Mucosa of descending colon (tissue), 3 donors: ENCODE data around the gene SEPTIN10. TPM values are rescaled to one million over a fixed set of nuclear protein-coding genes. Genes with fewer than 3 reads are reported as not detected.

Experiments used
- ATAC-seq: fragments of 200-7000 bp; cut with Tn5 transposase; one replicate; pipeline ENCODE4 v1.9.1; 2020; ENCODE audit warnings: mild to moderate bottlenecking, moderate library complexity
- DNase-seq, 3 donors: peaks; one replicate each; pipeline ENCODE4 v3.0.0-alpha.2; 2020
- H3K36me3 ChIP-seq: fragments of 200-600 bp; one replicate; pipeline ENCODE4 v1.8.0; 2021; ENCODE audit warnings: low read depth, mild to moderate bottlenecking
- H3K4me1 ChIP-seq: fragments of 200-600 bp; one replicate; pipeline ENCODE4 v1.8.0; 2021; ENCODE audit warnings: low read depth, mild to moderate bottlenecking
- H3K4me3 ChIP-seq: fragments of 200-600 bp; one replicate; pipeline ENCODE4 v1.8.0; 2021; ENCODE audit warnings: mild to moderate bottlenecking
- H3K9me3 ChIP-seq: fragments of 200-600 bp; one replicate; pipeline ENCODE4 v1.8.0; 2021; ENCODE audit warnings: mild to moderate bottlenecking
- CTCF ChIP-seq: fragments of 200-600 bp; IDR thresholded peaks from one replicate; pipeline ENCODE4 v1.8.0; 2022; ENCODE audit warnings: antibody characterized with exemption, mild to moderate bottlenecking
- intact Hi-C, 2 donors: fragments of 100-400 bp; cut with DNase I in 1 of 2; cut with micrococcal nuclease in 1 of 2; formaldehyde crosslinking; loops; one replicate each; pipeline versions ENCODE4 v1.11.0 to v1.11.1; 2022; cut with DNase I, micrococcal nuclease
- total RNA-seq, 3 donors: library from RNA; stranded (reverse); fragmentation: NEBNext Ultra II Directional in 2 of 3; extraction: Animal tissue kit (Norgen Biotek cat#: 25700) in 2 of 3; gene quantifications; one replicate each; pipeline versions ENCODE4 v1.2.1 to v1.2.4, GENCODE V29; 2021 to 2023
- donor health status: DM: no; HTN: no; CAD: no; lungs with moderate emphysema.
- donor health status: DM: no; HTN: no; CAD: no.
- donor health status: DM: no; HTN: yes; CAD: no.

The SEPTIN10 gene
- total RNA-seq, 3 donors from 2014 or later: 79.3 to 112 (median 84.1) TPM

DNA sequence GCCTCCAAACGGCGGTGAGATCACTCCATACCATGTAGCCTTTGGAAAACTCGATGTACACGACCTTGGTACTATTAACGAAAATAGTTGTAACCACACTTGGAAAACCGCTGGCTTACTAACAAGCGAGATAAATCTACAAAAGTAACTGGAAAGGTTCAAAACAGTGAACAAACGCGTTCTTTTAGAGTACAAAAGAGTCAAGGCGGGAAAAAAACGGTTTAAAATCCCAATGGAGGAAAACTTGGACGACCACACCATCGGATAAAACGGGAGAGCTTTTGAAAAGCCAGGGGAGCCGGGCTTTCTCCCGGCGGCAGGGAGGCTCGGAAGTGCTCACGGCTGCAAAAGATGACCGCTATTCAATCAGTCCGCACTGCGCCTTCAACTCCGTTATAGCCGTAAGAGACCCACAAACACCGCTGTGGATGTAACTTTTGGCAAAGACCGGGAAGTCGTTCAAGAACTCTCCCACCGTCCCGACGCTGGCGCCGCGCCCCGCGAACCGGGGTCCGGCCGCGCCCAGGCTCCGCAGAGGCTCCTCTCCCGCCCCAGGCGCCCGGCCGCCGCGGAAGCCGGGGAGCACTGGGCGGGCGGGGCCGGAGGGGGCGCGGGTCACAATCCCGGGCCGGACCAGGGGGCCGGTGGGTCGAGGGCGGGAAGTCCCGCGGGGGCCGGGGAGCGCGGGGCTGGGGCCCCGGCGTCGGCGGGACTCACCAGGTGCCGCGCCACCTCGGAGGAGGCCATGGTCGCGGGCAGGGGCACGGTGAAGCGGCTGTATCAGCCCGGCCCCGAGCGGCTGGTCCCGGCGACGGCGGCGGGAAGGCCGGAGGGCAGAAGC, 465 bp downstream of the SEPTIN10 start:
- ATAC-seq (peak; percentile 34), DNase-seq (peak in 2 of 3 donors; percentile 62 to 75)
- Histone ChIP-seq H3K4me1 (peaks cover 33% of the 10 kb centered on the region), H3K4me3 (peak overlapping the region; percentile 54), H3K36me3 (no peaks in the 10 kb centered on the region), H3K9me3 (no peaks in the 10 kb centered on the region)
- no peak for TF ChIP-seq CTCF
- intact Hi-C loops: loop anchor here in 1 of 2 donors (10.0 kb wide), 1 partner anchor 92 kb away; no protein-coding TSS in a partner anchor

- ATAC-seq: no peak
- Histone ChIP-seq H3K4me1 (peaks cover 25% of the 10 kb centered on the region), H3K9me3 (no peaks in the 10 kb centered on the region), H3K4me3 (no peak overlapping the region), H3K36me3 (no peaks in the 10 kb centered on the region)
- intact Hi-C loops: loop anchor here in 1 of 2 donors (10.0 kb wide), 1 partner anchor 93 kb away; no protein-coding TSS in a partner anchor
- TF ChIP-seq CTCF: no peak
- no peak for DNase-seq
Measured at GRCh38 chr2:109611467-109612095, 2.2 kb downstream of the SEPTIN10 start.

- Histone ChIP-seq H3K4me1 (peaks cover 12% of the 10 kb centered on the region), H3K4me3 (no peak overlapping the region), H3K9me3 (no peaks in the 10 kb centered on the region), H3K36me3 (no peaks in the 10 kb centered on the region)
- ATAC-seq (no peak), DNase-seq (no peak)
- intact Hi-C loops: loop anchor here in 1 of 2 donors (10.0 kb wide), 1 partner anchor 95 kb away; no protein-coding TSS in a partner anchor
- TF ChIP-seq CTCF: no peak
Measured at GRCh38 chr2:109609352-109610024, 4.3 kb downstream of the SEPTIN10 start.

DNA sequence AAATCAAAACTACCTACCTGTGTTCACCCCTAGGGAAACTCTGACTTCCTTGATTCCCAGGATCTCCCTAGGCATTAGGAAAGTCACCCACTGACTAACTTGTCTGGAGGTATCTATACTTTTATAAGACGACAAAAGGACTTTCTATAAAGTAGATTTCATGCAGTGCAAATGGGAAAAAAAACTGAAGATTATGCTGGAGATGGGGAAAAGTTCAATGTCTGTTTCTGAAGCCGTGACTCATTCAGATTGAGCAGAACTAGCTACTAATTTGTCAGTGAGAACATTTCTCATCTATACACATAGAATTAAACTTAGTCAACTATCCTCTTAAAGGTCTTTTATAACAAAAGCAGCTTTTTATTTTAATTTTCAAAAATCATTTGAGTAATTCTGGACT, 6.0 kb downstream of the SEPTIN10 start:
- ATAC-seq (no peak), DNase-seq (no peak)
- Histone ChIP-seq H3K4me3 (no peak overlapping the region), H3K36me3 (no peaks in the 10 kb centered on the region), H3K9me3 (no peaks in the 10 kb centered on the region), H3K4me1 (peaks cover 12% of the 10 kb centered on the region)
- intact Hi-C loops: no loop called here
- TF ChIP-seq CTCF: no peak

GRCh38 chr2:109604597-109604996, 9.2 kb downstream of the SEPTIN10 start:
- intact Hi-C loops: no loop called here
- H3K36me3 ChIP-seq: no peaks in the 10 kb centered on the region
- H3K9me3 ChIP-seq: no peaks in the 10 kb centered on the region
- TF ChIP-seq CTCF: no peak
- peak; percentile 40 for ATAC-seq
- H3K4me3 ChIP-seq: no peak overlapping the region
- H3K4me1 ChIP-seq: no peaks in the 10 kb centered on the region
- no peak for DNase-seq
